NCI-H1105 (cell line): Measurements from ENCODE around the gene UBXN4.
"Not testable (repeated sequence)": the region's sequence is repeated elsewhere in the genome, so short reads cannot be mapped to it uniquely, and the experiment has no call there.

Experiments
- DNase-seq: peaks from one replicate; lab custom pipeline; 2025; lab: John Stamatoyannopoulos, UW

UBXN4 gene

DNA sequence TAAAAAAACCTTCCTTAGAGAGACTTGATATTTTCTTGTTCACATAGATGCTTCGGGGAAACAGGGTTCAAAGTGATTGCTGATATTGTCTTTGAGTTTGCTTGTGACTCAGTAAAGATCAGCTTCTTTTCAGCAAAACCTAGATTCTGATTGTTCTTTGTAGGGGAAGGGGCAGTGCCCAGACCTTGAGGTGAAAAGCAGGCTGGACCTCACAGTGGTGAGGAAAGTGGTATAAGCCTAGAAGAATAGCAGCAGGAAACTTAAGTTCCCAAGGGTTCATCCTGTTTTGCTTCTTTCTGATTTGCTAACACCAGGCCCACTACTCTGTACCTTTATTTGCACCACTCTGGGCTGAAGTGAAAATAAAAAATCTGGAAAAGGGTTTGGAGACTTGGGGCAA lies 20.9 kb downstream of the UBXN4 start:
- DNase-seq = no peak

DNA sequence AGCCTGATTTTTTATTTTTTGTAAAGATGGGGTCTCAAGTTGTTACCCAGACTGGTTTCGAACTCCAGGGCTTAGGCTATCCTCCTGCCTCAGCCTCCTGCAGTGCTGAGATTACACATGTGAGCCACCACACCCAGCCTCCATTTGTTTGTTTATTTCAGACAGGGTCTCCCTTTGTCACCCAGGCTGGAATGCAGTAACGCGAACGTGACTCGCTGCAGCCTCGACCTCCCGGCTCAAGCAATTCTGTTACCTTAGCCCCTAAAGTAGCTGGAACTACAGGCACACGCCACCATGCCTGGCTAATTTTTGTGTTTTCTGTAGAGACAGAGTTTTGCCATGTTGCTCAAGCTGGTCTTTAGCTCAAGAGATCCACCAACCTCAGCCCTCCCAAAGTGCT lies 27.2 kb downstream of the UBXN4 start:
- no peak for DNase-seq

DNA sequence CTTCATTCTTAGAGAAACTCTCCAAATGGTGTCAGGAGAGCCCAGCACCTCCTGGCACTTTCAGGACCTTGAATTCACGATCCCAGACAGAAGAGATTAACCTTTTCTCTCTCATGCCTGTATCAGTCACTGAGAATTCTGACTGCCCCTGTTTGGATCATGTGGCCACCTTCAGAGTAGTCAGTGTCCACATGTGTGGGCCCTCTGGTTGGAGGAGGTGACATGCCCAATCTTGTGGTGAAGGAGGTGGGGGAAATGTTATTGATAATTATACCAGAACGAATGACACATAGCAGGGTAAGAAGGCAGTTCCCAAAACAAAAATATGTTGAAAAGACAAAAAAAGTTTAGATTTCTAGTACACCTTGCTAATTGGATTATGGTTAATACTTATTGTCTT lies 31.7 kb downstream of the UBXN4 start:
- no peak for DNase-seq

DNA sequence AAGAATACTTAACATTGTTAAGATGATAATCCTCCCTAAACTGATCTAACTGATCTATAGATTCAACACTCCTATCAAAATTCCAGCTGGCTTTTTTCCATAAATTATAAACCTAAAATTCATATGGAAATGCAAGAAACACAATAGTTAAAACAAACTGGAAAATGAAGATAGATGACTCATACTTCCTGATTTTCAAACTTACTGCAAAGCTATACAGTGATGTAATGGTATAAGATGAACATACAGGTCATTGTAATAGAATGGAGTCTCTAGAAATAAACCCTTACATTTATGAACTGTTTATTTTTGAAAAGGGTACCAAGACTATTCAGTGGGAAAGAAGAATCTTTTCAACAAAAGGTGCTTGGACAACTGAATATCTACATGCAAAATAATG lies 32.3 kb downstream of the UBXN4 start:
- no peak for DNase-seq

DNA sequence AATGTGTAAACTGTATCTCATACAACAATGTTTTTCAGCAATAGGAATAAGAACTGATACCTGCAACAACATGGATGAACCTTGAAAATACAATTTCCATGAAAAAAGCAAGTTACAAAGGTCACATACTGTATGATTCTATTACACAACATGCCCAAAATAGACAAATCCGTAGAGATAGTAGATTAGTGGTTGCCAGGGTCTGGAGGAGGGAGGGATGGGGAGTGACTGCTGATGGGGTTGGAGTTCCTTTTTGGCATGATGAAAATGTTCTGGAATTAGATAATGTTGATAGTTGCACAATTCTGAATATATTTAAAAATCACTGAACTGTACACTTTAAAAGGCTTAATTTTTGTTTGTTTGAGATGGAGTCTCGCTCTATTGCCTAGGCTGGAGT lies 33.8 kb downstream of the UBXN4 start:
- no peak for DNase-seq

DNA sequence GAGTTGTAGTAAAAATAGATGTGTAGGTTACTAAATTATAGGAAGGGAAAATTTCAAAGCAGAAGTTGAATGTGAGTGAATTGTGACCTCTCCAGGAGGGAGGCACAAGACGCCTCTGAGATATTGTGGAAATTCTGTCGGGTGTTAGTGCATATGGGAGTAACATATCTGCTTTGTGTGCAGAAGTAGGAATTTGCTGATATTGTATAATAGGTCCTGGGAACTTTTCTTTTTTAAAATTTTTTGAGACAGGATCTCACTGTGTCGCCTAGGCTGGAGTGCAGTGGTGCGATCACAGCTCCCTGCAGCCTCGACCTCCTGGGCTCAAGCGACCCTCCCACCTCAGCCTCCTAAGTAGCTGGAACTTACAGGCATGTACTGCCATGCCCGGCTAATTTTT lies 34.7 kb downstream of the UBXN4 start:
- DNase-seq = no peak

DNA sequence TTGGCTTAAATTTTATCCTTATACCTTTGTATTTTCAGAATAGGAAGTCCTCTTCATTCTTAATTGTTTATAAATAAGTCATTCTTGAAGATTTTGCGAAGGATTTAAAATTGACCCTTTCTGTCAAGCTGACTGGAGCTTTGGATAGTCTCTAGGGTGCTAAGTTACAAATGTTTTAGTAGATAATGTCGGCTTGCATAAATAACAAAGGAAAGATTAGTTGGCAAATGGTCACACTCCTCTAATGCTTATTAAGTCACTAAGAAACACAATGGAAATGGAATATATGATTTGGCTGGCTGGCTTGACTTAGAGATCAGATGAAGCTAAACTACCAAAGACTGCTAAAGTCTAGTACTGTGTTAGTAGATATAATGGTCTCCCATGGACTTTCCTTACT lies 40.6 kb downstream of the UBXN4 start:
- DNase-seq = no peak

DNA sequence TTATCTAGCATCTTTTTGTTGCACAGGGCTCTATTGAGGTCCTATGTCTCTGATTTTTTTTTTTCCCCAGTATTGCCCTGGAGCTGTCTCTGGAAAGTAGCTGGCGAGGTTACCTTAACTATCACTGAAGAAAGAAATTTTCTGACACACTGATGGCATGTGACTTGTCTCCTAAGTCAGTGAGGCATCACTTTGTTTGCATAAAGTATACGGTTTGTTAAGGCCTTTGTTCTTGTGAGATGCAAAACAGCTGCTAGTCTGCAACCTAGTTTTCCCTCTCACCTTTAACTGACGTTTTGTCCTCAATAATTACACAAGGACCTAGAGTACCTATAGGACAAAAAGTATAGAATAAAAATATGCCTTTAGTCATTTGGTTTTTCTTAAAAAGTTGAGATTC lies 41.8 kb downstream of the UBXN4 start:
- no peak for DNase-seq

DNA sequence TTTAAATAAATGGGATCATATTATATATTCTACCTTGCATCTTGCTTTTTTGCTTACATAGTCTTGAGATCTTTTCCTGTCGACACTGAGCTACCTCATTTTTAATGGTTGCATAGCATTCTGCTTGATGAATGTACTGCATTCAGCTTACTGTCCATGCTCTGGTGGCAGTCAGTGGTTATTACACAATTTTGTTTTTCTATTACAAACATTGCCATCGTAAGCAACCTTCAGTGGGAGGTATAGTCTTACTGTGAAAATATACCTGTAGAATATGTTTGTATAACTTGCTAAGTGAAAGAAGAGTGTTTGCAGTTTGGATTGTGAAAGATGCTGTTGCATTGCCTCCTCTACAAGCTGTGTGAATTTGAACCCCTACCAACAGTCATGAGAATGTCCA lies 43.4 kb downstream of the UBXN4 start:
- DNase-seq = no peak

DNA sequence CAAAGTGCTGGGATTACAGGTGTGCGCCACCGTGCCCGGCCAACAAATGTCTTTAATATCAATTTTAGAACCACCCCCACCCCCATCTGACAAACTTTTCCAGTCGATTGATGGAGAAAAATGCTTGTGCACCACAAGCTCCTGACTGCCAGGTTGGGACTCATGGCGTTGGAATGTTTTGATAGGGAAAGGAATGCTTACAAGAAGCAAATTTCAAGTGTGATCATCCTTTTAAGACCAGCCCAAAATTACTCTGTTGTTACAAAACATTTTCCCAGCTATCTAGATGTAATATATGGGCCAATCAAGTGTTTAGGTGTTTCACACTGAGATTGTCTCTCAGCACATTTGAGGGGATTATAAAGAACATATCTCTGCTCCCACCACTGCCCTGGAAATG lies 45.2 kb downstream of the UBXN4 start:
- DNase-seq = no peak

DNA sequence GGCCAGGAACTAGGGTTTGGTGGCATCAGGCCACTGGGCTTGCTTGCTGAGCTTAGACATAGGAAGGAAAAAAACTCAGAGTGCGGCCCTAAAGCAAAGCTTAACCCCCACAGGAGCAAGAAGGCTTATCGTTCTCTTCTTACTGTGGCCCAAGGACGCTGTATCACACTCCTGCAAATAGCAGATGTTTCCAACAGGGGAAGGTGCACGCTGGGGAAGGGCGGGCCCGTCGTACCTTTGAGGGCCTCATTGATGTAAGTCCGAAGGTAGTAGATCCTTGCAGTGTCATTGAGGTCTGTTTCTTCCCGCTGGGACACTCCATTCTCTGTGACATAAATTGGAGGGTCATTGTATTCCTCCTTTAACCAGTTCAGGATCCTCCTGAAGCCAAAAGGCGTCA lies 48.8 kb downstream of the UBXN4 start:
- no peak for DNase-seq

DNA sequence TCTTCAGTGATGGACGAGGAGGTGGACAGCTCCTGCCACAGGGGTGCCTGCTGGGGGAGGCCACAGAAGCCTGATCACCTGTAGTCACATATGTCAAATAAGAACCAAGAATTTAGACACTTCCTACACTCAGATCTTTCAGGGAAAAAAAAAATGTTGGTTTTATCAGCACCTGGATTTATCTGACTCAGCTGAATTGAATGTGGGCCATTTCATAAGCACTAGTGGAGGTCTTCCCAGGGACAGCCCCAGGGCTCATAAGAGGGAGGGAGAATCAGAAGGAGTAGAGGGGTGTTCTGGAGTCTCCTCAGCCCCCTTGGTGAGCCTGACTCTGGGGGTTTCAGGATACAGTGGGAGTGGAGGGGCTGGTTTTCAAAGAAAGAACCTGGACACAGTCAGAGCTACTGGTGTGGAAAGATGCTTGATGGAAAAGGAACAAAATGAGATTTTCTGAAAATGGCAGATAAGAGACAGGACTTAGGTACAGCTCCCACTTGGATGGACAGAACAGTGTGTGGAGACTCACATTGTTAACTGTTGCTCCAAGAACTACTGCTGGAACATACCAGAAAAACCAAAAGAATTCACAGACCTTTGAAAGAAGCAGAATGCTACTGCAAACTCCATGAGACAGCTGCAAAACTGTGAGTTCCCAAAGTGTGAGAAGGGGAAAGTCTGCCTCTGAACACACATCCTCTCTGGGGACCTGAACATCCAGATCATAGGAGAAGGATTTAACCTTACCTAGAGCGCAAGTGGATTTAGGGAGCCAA lies 49.9 kb downstream of the UBXN4 start:
- DNase-seq = no peak

DNA sequence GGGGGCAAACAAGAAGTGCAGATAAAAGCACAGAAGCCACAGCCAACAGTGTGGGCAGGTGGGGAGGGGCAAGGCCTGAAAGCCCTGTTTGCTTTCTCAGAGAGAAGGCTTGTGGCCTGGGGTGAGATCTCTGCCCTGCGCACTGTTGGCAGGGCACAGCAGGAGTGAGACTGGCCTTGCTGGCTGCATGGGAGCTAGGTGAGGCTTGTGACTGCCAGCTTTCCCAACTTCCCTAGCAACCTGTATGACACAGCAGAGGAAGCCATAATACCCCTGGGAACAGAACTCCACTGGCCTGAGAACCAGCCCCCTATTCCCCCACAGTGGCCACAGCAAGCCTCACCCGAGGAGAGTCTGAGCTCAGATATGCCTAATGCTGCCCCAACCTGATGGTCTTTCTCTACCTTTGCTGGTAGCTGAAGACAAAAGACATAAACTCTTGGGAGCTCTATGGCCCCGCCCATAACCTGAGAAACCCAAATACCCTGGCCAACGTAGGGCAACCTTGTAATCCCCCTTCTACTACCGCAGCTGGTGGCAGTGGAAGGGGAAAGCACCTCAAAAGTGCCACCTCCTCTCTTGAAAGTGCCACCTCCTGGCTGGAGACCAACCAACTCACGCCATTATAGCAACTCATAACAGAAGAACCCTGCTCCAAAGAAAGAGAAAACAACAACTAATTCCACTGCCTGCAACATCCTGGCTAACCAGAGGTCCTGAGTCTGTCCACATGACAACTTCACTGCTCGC lies 50.9 kb downstream of the UBXN4 start:
- DNase-seq = no peak

DNA sequence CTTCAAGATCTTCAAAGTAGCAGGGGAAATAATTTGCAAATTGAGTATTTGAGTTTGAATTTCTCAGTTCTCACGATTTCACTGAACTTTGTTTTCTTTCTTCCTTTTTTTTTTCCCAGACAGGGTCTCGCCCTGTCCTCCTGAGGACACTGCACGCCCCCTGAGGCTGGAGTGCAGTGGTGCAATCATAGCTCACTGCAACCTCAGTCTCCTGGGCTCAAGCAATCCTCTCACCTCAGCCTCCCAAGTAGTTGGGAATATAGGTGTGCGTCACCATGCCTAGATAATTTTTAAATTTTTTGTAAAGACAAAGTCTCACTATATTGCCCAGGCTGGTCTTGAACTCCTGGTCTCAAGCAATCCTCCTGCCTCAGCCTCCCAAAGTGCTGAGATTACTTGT lies 54.0 kb downstream of the UBXN4 start:
- not testable (repeated sequence) for DNase-seq

DNA sequence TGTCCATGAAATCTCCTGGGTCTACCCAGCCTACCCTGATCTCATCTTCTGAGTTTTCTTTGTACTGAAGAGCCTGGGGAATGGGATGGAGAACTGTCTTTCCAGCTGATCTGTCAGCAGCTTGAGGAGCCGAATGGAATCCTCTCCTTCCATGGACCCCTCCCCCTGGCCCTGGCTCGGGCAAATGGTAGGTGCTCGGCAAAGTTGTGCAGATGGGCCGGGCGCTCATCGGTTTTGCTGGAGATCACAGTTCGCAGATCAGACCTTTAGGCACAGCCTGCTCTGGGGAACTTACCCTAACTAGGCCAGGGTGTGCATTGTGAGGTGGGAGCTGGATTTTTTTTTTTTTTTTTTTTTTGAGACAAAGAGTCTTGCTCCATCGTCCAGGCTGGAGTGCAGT lies 55.0 kb downstream of the UBXN4 start:
- DNase-seq = no peak

DNA sequence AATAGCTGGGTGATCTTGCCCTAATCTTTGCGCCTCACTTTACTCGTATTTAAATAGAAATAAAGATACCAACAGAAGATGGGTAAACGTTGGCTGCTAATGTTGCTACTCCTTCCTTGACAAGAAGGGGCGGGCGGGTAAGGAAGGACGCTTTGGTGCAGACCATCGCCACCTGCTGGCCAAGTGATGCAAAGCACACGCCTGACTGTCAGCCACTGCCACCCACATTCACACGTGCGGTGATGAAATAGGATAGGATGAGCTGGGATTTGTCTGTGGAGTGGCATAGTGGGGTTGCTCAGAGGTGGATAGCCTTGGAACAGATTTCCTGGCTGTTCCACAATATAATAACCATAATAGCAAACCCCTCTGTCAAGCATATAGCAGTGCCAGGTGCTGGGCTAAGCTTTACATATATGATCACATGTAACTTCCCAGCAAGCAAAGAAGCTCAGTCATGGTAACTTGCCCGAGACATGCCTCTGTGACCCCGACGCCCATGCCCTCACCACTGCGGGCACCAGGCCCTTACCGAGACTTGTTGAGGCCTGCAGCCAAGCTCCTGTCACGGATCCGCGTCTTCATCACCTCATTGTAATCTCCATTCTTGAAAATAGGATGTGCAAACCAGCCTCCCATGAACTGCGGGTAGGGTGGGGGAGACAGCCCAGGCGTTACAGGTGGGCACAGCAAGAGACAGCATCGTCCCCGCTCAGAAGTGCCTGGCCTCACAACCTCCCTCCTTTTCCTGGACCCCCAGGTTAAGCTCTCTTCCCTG lies 56.0 kb downstream of the UBXN4 start:
- peak; percentile 9 for DNase-seq

DNA sequence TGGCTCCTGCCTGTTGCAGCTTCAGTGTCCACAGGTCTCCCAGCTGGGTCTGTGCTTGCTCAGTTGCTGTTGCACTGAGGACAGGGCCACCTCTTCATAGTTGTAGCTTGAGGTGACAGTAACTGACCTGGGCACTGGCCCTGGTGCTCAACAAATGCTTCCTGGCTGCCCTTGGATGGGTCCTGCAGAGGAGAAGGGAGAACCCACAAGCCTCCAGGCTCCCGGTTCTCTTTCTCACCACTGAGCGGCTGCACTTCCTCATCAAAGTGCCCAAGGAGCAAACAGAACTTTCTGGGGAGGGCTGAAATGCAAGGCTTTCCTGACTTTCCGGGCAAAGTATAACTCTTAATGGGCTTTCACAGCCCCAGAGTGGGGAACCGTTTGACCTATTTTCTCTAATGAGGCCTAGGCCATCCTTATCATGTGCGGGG lies 56.6 kb downstream of the UBXN4 start:
- no peak for DNase-seq

DNA sequence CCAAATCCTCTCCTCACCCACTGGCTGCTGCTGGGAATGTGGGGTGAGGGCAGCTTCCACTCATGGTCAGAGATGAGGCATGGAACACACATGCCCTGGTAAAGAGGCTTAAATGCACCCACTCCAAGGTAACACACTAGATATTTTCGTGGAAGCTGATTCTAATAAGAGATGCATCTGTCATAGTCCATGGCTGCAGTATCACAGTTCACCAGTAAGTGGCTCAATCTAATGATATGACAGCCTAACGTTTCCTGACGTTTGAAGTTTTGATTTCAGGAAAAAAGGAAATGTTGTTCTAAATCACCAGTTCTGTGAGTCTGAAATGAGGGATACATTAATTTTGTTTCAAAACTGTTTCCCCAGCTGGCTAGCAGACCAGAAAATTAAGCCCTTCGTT lies 57.1 kb downstream of the UBXN4 start:
- no peak for DNase-seq

DNA sequence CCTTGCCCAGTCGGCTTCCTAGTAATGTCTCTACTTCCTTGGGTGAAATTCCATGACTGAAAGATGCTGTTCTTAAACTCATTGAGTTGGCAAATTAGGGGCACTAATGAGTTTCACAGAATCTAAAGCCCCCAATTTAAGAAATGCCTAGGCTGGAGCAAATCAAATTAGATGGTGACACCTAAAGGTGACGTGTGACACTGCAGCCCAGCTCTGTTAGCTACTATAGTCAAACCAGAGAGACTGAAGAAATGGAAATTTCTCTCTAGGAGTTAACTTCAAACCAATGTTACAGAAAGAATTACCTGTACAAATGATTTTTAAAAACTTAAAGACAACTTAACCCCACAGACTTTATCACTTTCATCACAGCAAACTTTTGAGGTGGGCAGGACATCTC lies 58.1 kb downstream of the UBXN4 start:
- no peak for DNase-seq

DNA sequence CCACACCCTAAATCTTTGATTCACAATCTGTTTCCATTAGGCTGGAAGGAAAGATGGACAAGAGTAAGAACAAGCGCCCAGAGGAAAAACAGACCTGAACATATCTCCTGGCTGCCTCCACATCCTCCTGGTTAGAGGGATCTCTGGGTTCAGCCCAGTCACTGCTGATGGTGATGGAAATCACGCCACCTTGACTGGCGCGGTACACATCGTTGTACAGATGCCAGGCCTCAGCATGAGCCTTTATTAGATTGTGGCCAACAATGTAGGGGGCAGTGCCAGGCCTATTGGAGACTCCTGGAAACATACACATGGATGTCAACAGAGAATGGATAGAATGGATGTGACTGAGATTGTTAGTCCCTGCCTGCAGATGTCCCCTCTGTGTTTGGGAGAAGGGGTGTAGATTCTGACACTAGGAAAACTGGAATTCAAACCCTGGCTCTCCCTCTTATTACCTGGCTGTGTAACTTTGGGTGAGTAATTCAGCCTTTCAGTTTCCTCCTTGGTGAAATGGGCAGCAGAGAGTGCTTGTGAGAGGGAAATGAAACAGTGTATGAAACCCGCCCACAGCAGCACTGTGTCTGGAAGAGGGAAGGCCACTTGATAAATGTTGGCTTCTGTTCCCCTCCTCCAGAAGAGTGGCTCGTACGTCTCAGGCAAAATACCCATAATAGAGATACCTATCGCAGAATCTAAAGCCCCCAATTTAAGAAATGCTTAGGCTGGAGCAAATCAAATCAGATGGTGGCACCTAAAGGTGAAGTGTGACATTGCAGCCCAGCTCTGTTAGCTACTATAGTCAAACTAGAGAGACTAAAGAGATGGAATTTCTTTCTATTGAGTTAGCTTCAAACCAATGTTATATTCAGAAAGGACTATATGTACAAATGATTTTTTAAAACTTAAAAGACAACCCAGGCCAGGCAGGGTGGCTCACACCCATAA lies 59.1 kb downstream of the UBXN4 start:
- no peak for DNase-seq

DNA sequence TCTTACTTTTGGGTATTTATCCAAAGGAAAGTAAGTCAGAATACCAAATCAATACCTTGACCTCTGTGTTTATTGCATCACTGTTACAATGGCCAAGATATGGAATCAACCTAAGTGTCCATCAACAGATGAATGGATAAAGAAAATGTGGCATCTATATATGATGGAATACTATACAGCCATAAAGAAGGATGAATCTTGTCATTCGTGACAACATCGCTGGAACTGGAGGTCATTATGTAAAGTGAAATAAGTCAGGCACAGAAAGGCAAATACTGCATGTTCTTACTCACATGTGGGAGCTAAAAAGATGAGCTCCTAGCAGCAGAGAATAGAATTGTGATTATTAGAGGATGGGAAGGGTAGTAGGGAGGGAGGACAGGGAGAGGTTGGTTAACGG lies 60.7 kb downstream of the UBXN4 start:
- DNase-seq = no peak

DNA sequence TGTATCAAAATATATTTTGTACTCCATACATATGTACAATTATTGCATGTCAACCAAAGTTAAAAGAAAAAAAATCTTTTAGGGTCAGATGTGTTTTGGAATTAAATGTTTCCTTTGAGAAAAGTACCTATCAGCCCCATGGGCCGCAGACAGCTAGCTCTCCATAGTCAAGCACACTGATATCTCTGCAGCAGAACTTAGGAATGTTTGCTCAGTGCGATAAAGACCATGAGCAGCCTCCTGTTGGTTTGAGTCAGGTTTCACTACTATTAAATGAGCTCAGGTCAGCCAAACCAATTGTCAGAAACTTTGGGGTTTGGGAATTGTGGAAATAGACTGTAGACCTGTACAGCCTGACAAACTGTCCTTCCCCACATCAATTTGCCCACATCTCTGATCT lies 61.6 kb downstream of the UBXN4 start:
- DNase-seq = no peak
